ENCODE data around the gene ULK4.

Gene ULK4

DNA sequence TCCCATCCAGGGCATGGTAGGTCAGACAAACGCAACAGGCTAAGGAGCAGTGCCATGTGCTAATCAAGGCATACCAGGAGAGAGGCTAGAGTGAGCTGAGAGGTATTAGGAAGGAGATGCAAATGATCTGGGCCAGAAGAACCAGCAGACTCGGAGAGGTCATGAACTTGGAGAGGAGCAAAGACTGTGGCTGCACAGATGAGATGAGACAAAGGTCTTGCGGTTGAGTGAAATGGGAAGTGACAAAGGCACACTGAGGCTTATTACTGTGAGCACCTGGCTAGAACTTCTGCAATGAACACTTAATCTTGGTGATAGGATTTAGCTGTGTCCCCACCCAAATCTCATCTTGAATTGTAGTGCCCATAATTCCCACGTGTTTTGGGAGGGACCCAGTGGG lies 380.2 kb downstream of the ULK4 start:
- Histone ChIP-seq H3K79me1 (ENCODE audit: low read length) (no peaks in the 10 kb centered on the region), H3K23ac (ENCODE audit: low read length) (no peak overlapping the region), H3K27me3 (ENCODE audit: insufficient read depth, low read length, poor library complexity) (no peaks in the 10 kb centered on the region), H3K4ac (ENCODE audit: low read depth, low read length) (no peak overlapping the region), H2BK15ac (replicated peaks; ENCODE audit: low read depth) (no peak overlapping the region), H4K5ac (ENCODE audit: low read length) (no peak overlapping the region), H3K56ac (ENCODE audit: low read length) (no peak overlapping the region), H3K9ac (ENCODE audit: low read length) (no peak overlapping the region), H2BK120ac (ENCODE audit: low read depth, low read length) (no peak overlapping the region), H3K4me2 (ENCODE audit: low read length) (no peak overlapping the region), H3K36me3 (ENCODE audit: control insufficient read depth, insufficient read depth, low read length) (no peaks in the 10 kb centered on the region), H3K27ac (ENCODE audit: low read depth, low read length) (no peak overlapping the region), H4K8ac (ENCODE audit: low read depth, low read length) (no peak overlapping the region), H3K4me1 (ENCODE audit: control insufficient read depth, low read depth, low read length) (no peaks in the 10 kb centered on the region), H2BK5ac (ENCODE audit: low read length) (no peak overlapping the region), H3K18ac (ENCODE audit: low read length) (no peak overlapping the region), H3K4me3 (ENCODE audit: low read length) (no peak overlapping the region), H2AK5ac (ENCODE audit: low read length) (no peak overlapping the region), H3K79me2 (ENCODE audit: control insufficient read depth, insufficient read depth, low read length) (no peaks in the 10 kb centered on the region)
- WGBS (ENCODE audit: extremely low coverage, insufficient coverage, low lambda C conversion rate) = no CpG with 5 or more reads among the region's 4 CpGs
- DNase-seq = no peak

DNA sequence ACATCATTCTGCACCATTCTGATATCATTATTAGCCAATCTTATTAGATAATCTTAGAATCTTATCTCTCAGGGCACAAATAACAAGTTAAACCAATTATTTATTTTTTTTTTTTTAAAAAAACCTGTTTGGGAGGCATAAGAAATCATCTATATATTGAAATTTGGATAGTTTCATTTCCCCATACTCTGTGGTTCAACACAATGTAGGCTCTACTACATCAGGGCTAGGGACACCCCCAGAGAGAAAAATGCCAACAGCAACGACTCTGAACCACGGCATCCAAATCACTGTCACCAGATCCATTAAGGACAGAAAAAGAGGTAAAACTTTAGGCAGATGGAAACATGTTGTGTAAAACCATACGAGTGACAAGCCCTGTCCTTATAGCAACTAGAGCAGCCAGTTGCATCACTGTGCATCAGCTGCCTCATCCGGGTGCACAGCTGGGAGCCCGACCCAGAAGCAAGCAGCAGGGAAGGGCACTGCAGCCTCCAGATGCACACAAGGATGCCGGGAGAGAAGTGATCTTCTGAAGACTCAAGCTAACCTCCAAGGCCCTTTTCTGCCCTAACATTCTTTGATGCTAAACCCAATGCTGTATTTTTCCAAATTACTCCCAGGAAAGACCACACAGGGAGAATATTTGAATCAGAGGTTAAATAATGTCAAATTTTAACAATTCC lies 381.5 kb downstream of the ULK4 start:
- no peak for DNase-seq

DNA sequence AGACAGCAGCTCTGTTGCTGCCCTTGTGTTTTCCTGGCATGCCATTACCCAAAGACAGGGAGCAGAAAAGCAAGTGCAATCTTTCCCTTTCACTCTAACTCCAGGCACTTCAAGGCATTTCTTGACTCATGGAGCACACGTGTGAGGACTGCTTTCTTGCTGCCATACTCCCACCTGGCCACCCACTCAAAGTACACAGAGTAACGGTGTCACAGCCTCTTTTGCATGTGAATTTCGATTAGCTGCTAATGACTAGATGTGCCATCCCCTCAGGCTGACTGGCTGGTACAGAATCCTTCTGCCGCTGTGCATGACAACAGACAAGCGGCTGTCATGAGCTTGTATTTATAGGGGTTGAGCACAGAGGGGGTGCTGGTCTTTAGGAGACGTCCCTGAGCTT lies 382.0 kb downstream of the ULK4 start:
- Histone ChIP-seq H3K27me3 (ENCODE audit: insufficient read depth, low read length, poor library complexity) (no peaks in the 10 kb centered on the region), H3K4me2 (ENCODE audit: low read length) (no peak overlapping the region), H3K23ac (ENCODE audit: low read length) (no peak overlapping the region), H2BK120ac (ENCODE audit: low read depth, low read length) (no peak overlapping the region), H3K9ac (ENCODE audit: low read length) (no peak overlapping the region), H3K36me3 (ENCODE audit: control insufficient read depth, insufficient read depth, low read length) (no peaks in the 10 kb centered on the region), H3K4ac (ENCODE audit: low read depth, low read length) (no peak overlapping the region), H2BK5ac (ENCODE audit: low read length) (no peak overlapping the region), H3K4me1 (ENCODE audit: control insufficient read depth, low read depth, low read length) (no peaks in the 10 kb centered on the region), H3K4me3 (ENCODE audit: low read length) (no peak overlapping the region), H3K79me2 (ENCODE audit: control insufficient read depth, insufficient read depth, low read length) (no peaks in the 10 kb centered on the region), H3K56ac (ENCODE audit: low read length) (no peak overlapping the region), H3K18ac (ENCODE audit: low read length) (no peak overlapping the region), H4K5ac (ENCODE audit: low read length) (no peak overlapping the region), H3K27ac (ENCODE audit: low read depth, low read length) (no peak overlapping the region), H4K8ac (ENCODE audit: low read depth, low read length) (no peak overlapping the region), H3K79me1 (ENCODE audit: low read length) (no peaks in the 10 kb centered on the region), H2AK5ac (ENCODE audit: low read length) (no peak overlapping the region), H2BK15ac (replicated peaks; ENCODE audit: low read depth) (no peak overlapping the region)
- DNase-seq = no peak
- no CpG with 5 or more reads among the region's 6 CpGs for WGBS (ENCODE audit: extremely low coverage, insufficient coverage, low lambda C conversion rate)

More for the DNA sequence above, 381.5 kb downstream of the ULK4 start:
- Histone ChIP-seq H4K5ac (ENCODE audit: low read length) (no peak overlapping the region), H3K18ac (ENCODE audit: low read length) (no peak overlapping the region), H3K79me2 (ENCODE audit: control insufficient read depth, insufficient read depth, low read length) (no peaks in the 10 kb centered on the region), H3K4me1 (ENCODE audit: control insufficient read depth, low read depth, low read length) (no peaks in the 10 kb centered on the region), H2AK5ac (ENCODE audit: low read length) (no peak overlapping the region), H2BK15ac (replicated peaks; ENCODE audit: low read depth) (no peak overlapping the region), H3K36me3 (ENCODE audit: control insufficient read depth, insufficient read depth, low read length) (no peaks in the 10 kb centered on the region), H3K27ac (ENCODE audit: low read depth, low read length) (no peak overlapping the region), H3K4me3 (ENCODE audit: low read length) (no peak overlapping the region), H3K4me2 (ENCODE audit: low read length) (no peak overlapping the region), H3K23ac (ENCODE audit: low read length) (no peak overlapping the region), H3K9ac (ENCODE audit: low read length) (no peak overlapping the region), H4K8ac (ENCODE audit: low read depth, low read length) (no peak overlapping the region), H3K4ac (ENCODE audit: low read depth, low read length) (no peak overlapping the region), H3K79me1 (ENCODE audit: low read length) (no peaks in the 10 kb centered on the region), H2BK5ac (ENCODE audit: low read length) (no peak overlapping the region), H3K56ac (ENCODE audit: low read length) (no peak overlapping the region), H3K27me3 (ENCODE audit: insufficient read depth, low read length, poor library complexity) (no peaks in the 10 kb centered on the region), H2BK120ac (ENCODE audit: low read depth, low read length) (no peak overlapping the region)
- no CpG with 5 or more reads among the region's 6 CpGs for WGBS (ENCODE audit: extremely low coverage, insufficient coverage, low lambda C conversion rate)

DNA sequence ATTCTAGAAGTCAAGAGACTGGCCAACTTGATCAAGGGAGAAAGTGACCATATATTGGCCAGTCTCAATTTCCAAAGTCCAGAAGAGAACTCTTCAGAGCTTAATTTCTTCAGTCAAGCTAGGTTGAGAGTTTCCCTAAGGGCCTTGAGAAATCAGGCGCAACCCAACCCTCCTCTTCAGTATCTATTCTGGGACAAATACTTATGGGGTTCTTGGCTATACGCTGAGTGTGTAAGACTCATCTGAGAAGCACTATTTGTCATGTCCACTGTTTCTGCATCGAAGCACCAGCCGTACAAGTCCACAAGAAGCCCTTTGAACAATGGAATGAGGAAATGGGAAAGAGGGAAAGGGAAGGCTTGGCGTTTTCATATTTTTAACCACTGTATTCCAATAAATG lies 383.1 kb downstream of the ULK4 start:
- Histone ChIP-seq H3K79me2 (ENCODE audit: control insufficient read depth, insufficient read depth, low read length) (no peaks in the 10 kb centered on the region), H3K4me2 (ENCODE audit: low read length) (no peak overlapping the region), H3K27me3 (ENCODE audit: insufficient read depth, low read length, poor library complexity) (no peaks in the 10 kb centered on the region), H3K23ac (ENCODE audit: low read length) (no peak overlapping the region), H3K36me3 (ENCODE audit: control insufficient read depth, insufficient read depth, low read length) (no peaks in the 10 kb centered on the region), H2AK5ac (ENCODE audit: low read length) (no peak overlapping the region), H4K8ac (ENCODE audit: low read depth, low read length) (no peak overlapping the region), H4K5ac (ENCODE audit: low read length) (no peak overlapping the region), H3K56ac (ENCODE audit: low read length) (no peak overlapping the region), H3K9ac (ENCODE audit: low read length) (no peak overlapping the region), H3K27ac (ENCODE audit: low read depth, low read length) (no peak overlapping the region), H3K18ac (ENCODE audit: low read length) (no peak overlapping the region), H3K4me1 (ENCODE audit: control insufficient read depth, low read depth, low read length) (no peaks in the 10 kb centered on the region), H3K4ac (ENCODE audit: low read depth, low read length) (no peak overlapping the region), H2BK15ac (replicated peaks; ENCODE audit: low read depth) (no peak overlapping the region), H3K4me3 (ENCODE audit: low read length) (no peak overlapping the region), H2BK5ac (ENCODE audit: low read length) (no peak overlapping the region), H2BK120ac (ENCODE audit: low read depth, low read length) (no peak overlapping the region), H3K79me1 (ENCODE audit: low read length) (no peaks in the 10 kb centered on the region)
- WGBS (ENCODE audit: extremely low coverage, insufficient coverage, low lambda C conversion rate) = no CpG with 5 or more reads among the region's 5 CpGs
- no peak for DNase-seq

DNA sequence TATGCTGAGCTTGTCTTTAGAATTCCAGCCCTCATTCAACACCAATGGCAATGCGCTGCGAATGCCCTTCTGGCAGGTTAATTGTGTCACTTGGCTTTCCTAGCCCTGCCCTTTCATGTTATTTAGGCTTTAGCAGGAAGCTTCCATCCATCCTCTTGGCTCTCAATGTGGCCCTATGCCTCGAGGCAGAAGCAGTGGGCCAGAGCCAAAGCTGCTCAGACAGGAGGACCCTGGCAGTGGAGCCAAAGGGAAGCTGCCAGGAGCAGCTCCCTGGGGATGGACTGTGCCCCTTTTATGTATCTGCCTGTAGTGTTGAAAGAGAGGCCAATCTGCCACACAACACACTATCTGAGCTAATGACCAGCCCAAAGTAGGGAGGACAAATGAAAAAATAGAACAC lies 386.2 kb downstream of the ULK4 start:
- no peak overlapping the region for H3K27ac ChIP-seq (ENCODE audit: low read depth, low read length)
- H2BK5ac ChIP-seq (ENCODE audit: low read length) = no peak overlapping the region
- no peak overlapping the region for H3K4me2 ChIP-seq (ENCODE audit: low read length)
- no peaks in the 10 kb centered on the region for H3K27me3 ChIP-seq (ENCODE audit: insufficient read depth, low read length, poor library complexity)
- H3K79me1 ChIP-seq (ENCODE audit: low read length) = no peaks in the 10 kb centered on the region
- no peak overlapping the region for H3K4ac ChIP-seq (ENCODE audit: low read depth, low read length)
- no peak overlapping the region for H3K18ac ChIP-seq (ENCODE audit: low read length)
- DNase-seq = no peak
- no peak overlapping the region for H2AK5ac ChIP-seq (ENCODE audit: low read length)
- H2BK15ac ChIP-seq (replicated peaks; ENCODE audit: low read depth) = no peak overlapping the region
- no peaks in the 10 kb centered on the region for H3K36me3 ChIP-seq (ENCODE audit: control insufficient read depth, insufficient read depth, low read length)
- no CpG with 5 or more reads among the region's 3 CpGs for WGBS (ENCODE audit: extremely low coverage, insufficient coverage, low lambda C conversion rate)
- H3K79me2 ChIP-seq (ENCODE audit: control insufficient read depth, insufficient read depth, low read length) = no peaks in the 10 kb centered on the region
- no peak overlapping the region for H2BK120ac ChIP-seq (ENCODE audit: low read depth, low read length)
- H3K4me3 ChIP-seq (ENCODE audit: low read length) = no peak overlapping the region
- no peak overlapping the region for H4K5ac ChIP-seq (ENCODE audit: low read length)
- H4K8ac ChIP-seq (ENCODE audit: low read depth, low read length) = no peak overlapping the region
- H3K56ac ChIP-seq (ENCODE audit: low read length) = no peak overlapping the region
- H3K4me1 ChIP-seq (ENCODE audit: control insufficient read depth, low read depth, low read length) = no peaks in the 10 kb centered on the region
- H3K9ac ChIP-seq (ENCODE audit: low read length) = no peak overlapping the region
- H3K23ac ChIP-seq (ENCODE audit: low read length) = no peak overlapping the region

DNA sequence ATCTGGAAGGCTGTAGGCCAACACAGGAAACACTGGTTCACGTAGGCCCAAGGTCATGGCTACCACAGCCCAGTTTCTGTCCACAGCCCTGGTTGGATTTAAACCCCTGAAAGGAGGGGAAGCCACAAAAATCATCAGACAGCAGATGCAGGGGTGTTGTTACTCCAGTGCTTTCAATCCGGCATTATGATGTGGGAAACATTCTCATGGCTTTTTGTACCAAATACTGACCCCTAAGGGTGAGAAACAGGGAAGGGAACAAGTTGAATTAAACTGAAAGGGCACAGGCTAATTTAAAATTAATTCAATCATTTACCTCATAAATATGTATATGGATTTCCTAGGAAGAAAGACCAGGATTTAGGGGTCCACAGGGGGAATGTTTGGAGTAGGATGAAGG lies 387.0 kb downstream of the ULK4 start:
- no peak overlapping the region for H3K4me2 ChIP-seq (ENCODE audit: low read length)
- no peak overlapping the region for H2AK5ac ChIP-seq (ENCODE audit: low read length)
- H4K8ac ChIP-seq (ENCODE audit: low read depth, low read length) = no peak overlapping the region
- H3K36me3 ChIP-seq (ENCODE audit: control insufficient read depth, insufficient read depth, low read length) = no peaks in the 10 kb centered on the region
- no peak overlapping the region for H3K18ac ChIP-seq (ENCODE audit: low read length)
- no peak overlapping the region for H3K56ac ChIP-seq (ENCODE audit: low read length)
- no peaks in the 10 kb centered on the region for H3K79me1 ChIP-seq (ENCODE audit: low read length)
- no peaks in the 10 kb centered on the region for H3K27me3 ChIP-seq (ENCODE audit: insufficient read depth, low read length, poor library complexity)
- H2BK5ac ChIP-seq (ENCODE audit: low read length) = no peak overlapping the region
- no peaks in the 10 kb centered on the region for H3K4me1 ChIP-seq (ENCODE audit: control insufficient read depth, low read depth, low read length)
- no peak overlapping the region for H3K9ac ChIP-seq (ENCODE audit: low read length)
- no peaks in the 10 kb centered on the region for H3K79me2 ChIP-seq (ENCODE audit: control insufficient read depth, insufficient read depth, low read length)
- no peak overlapping the region for H3K4ac ChIP-seq (ENCODE audit: low read depth, low read length)
- no peak overlapping the region for H3K23ac ChIP-seq (ENCODE audit: low read length)
- no peak overlapping the region for H2BK120ac ChIP-seq (ENCODE audit: low read depth, low read length)
- no peak overlapping the region for H2BK15ac ChIP-seq (replicated peaks; ENCODE audit: low read depth)
- peak; percentile 25 for DNase-seq
- no peak overlapping the region for H3K4me3 ChIP-seq (ENCODE audit: low read length)
- H3K27ac ChIP-seq (ENCODE audit: low read depth, low read length) = no peak overlapping the region
- no CpG with 5 or more reads among the region's 2 CpGs for WGBS (ENCODE audit: extremely low coverage, insufficient coverage, low lambda C conversion rate)
- no peak overlapping the region for H4K5ac ChIP-seq (ENCODE audit: low read length)

Measured in mesendoderm (in vitro differentiated cells).